H9 (cell line): ENCODE results near the gene ITSN1. TPM values are rescaled to one million over a fixed set of nuclear protein-coding genes. Genes with fewer than 3 reads are reported as not detected.

Experiments used
- DNase-seq: peaks from one replicate; pipeline ENCODE4 v3.0.0-alpha.2; 2017
- H2AFZ ChIP-seq: one replicate; pipeline ENCODE4 v1.6.1; 2013; ENCODE audit warnings: mild to moderate bottlenecking, low read length, control low read depth, moderate library complexity
- H2AK5ac ChIP-seq: 2 replicates; pipeline ENCODE4 v1.6.1; 2013; ENCODE audit warnings: low read length, control low read depth, mixed read lengths; ENCODE audit not compliant: insufficient read length
- H2BK120ac ChIP-seq: one replicate; pipeline ENCODE4 v1.6.1; 2013; ENCODE audit warnings: low read depth, mild to moderate bottlenecking, low read length, control low read depth, inconsistent platforms; ENCODE audit not compliant: poor library complexity, severe bottlenecking
- H2BK12ac ChIP-seq: 2 replicates; pipeline ENCODE4 v1.6.1; 2013; ENCODE audit warnings: low read length, control low read depth, mixed read lengths, low read depth; ENCODE audit not compliant: insufficient read length
- H2BK15ac ChIP-seq: 2 replicates; pipeline ENCODE4 v1.6.1; 2013; ENCODE audit warnings: low read depth, low read length, control low read depth
- H2BK20ac ChIP-seq: one replicate; pipeline ENCODE4 v1.6.1; 2013; ENCODE audit warnings: low read depth, mild to moderate bottlenecking, low read length, control low read depth, inconsistent platforms; ENCODE audit not compliant: poor library complexity, severe bottlenecking
- H2BK5ac ChIP-seq: 2 replicates; pipeline ENCODE4 v1.6.1; 2013; ENCODE audit warnings: low read length, control low read depth, mixed read lengths; ENCODE audit not compliant: insufficient read length
- H3K14ac ChIP-seq: 2 replicates; pipeline ENCODE4 v1.6.1; 2013; ENCODE audit warnings: low read length, control low read depth; ENCODE audit not compliant: insufficient read depth
- H3K18ac ChIP-seq: 2 replicates; pipeline ENCODE4 v1.6.1; 2013; ENCODE audit warnings: low read depth, mild to moderate bottlenecking, mixed read lengths, low read length, control low read depth; ENCODE audit not compliant: insufficient read length
- H3K23ac ChIP-seq: 2 replicates; pipeline ENCODE4 v1.6.1; 2013; ENCODE audit warnings: low read length, control low read depth, mixed read lengths, low read depth; ENCODE audit not compliant: insufficient read length
- H3K23me2 ChIP-seq: 2 replicates; pipeline ENCODE4 v1.6.1; 2013; ENCODE audit warnings: low read depth, mild to moderate bottlenecking, mixed read lengths, low read length, control low read depth; ENCODE audit not compliant: insufficient read length, poor library complexity, severe bottlenecking
- H3K27ac ChIP-seq: 2 replicates; pipeline ENCODE4 v1.5.1; 2013; ENCODE audit warnings: low read length, control low read depth, mixed read lengths, low read depth; ENCODE audit not compliant: insufficient read length
- H3K27me3 ChIP-seq: 2 replicates; pipeline ENCODE4 v1.6.1; 2013; ENCODE audit warnings: low read length, control low read depth, inconsistent platforms; ENCODE audit not compliant: insufficient read depth
- H3K4ac ChIP-seq: 2 replicates; pipeline ENCODE4 v1.6.1; 2013; ENCODE audit warnings: low read depth, mild to moderate bottlenecking, control low read depth, inconsistent platforms, low read length, moderate library complexity
- H3K4me1 ChIP-seq: 2 replicates; pipeline ENCODE4 v1.6.1; 2013; ENCODE audit warnings: low read length, control low read depth, inconsistent platforms; ENCODE audit not compliant: insufficient read depth
- H3K4me2 ChIP-seq: 2 replicates; pipeline ENCODE4 v1.6.1; 2013; ENCODE audit warnings: low read length, control low read depth, mixed read lengths; ENCODE audit not compliant: insufficient read length, insufficient read depth
- H3K56ac ChIP-seq: 2 replicates; pipeline ENCODE4 v1.6.1; 2013; ENCODE audit warnings: low read depth, mild to moderate bottlenecking, mixed read lengths, low read length, control low read depth; ENCODE audit not compliant: insufficient read length
- H3K79me1 ChIP-seq: 2 replicates; pipeline ENCODE4 v1.6.1; 2013; ENCODE audit warnings: low read depth, mild to moderate bottlenecking, moderate library complexity, low read length, control low read depth, inconsistent platforms; ENCODE audit not compliant: insufficient read depth, poor library complexity, severe bottlenecking
- H3K79me2 ChIP-seq: 2 replicates; pipeline ENCODE4 v1.6.1; 2013; ENCODE audit warnings: low read length, control low read depth, inconsistent platforms; ENCODE audit not compliant: insufficient read depth
- H3K9ac ChIP-seq: 2 replicates; pipeline ENCODE4 v1.6.1; 2013; ENCODE audit warnings: low read length, control low read depth, mixed read lengths; ENCODE audit not compliant: insufficient read length; ENCODE audit errors: extremely low read depth
- H3K9me3 ChIP-seq: one replicate; pipeline ENCODE4 v1.6.1; 2013; ENCODE audit warnings: low read depth, low read length, inconsistent platforms; ENCODE audit not compliant: control insufficient read depth
- H3T11ph ChIP-seq: one replicate; pipeline ENCODE4 v1.6.1; 2013; ENCODE audit warnings: mild to moderate bottlenecking, low read length, control low read depth, inconsistent platforms
- H4K20me1 ChIP-seq: one replicate; pipeline ENCODE4 v1.6.1; 2013; ENCODE audit not compliant: control insufficient read depth, insufficient read length, insufficient read depth
- H4K5ac ChIP-seq: 2 replicates; pipeline ENCODE4 v1.6.1; 2013; ENCODE audit warnings: low read depth, mild to moderate bottlenecking, mixed read lengths, low read length, control low read depth; ENCODE audit not compliant: insufficient read length
- H4K8ac ChIP-seq: replicated peaks from 2 replicates; pipeline ENCODE4 v1.6.1; 2013; ENCODE audit warnings: low read length, control low read depth, mixed read lengths, low read depth; ENCODE audit not compliant: insufficient read length
- H4K91ac ChIP-seq: 2 replicates; pipeline ENCODE4 v1.6.1; 2013; ENCODE audit warnings: low read depth, mild to moderate bottlenecking, moderate library complexity, mixed read lengths, low read length, control low read depth; ENCODE audit not compliant: insufficient read length
- H3K27ac Mint-ChIP-seq, 3 experiments: 2 replicates in 2 of 3; 3 replicates in 1 of 3; pipeline ENCODE4 v1.8.0; 2020 to 2021; ENCODE audit warnings: mixed read lengths in 3 of 3, mild to moderate bottlenecking in 1 of 3, moderate library complexity in 1 of 3
- H3K27me3 Mint-ChIP-seq: 2 replicates; pipeline ENCODE4 v1.8.0; 2021; ENCODE audit warnings: low read depth, mild to moderate bottlenecking, moderate library complexity, mixed read lengths
- H3K36me3 Mint-ChIP-seq, 3 experiments: 2 replicates in 2 of 3; 3 replicates in 1 of 3; pipeline ENCODE4 v1.8.0; 2020 to 2021; ENCODE audit warnings: low read depth in 3 of 3, mixed read lengths in 3 of 3; ENCODE audit not compliant: insufficient read depth in 1 of 3
- H3K4me1 Mint-ChIP-seq, 2 experiments: 2 replicates each; pipeline ENCODE4 v1.8.0; 2020; ENCODE audit warnings: mixed read lengths in 2 of 2
- H3K4me3 Mint-ChIP-seq, 2 experiments: 2 replicates in 1 of 2; 3 replicates in 1 of 2; pipeline ENCODE4 v1.8.0; 2020 to 2021; ENCODE audit warnings: mild to moderate bottlenecking in 2 of 2, mixed read lengths in 2 of 2, moderate library complexity in 1 of 2
- H3K9me3 Mint-ChIP-seq, 2 experiments: 2 replicates in 1 of 2; 3 replicates in 1 of 2; pipeline ENCODE4 v1.8.0; 2020; ENCODE audit warnings: mild to moderate bottlenecking in 2 of 2, mixed read lengths in 2 of 2, moderate library complexity in 1 of 2
- WGBS: extraction: QIAGEN DNeasy Blood & Tissue Kit; methylation state at CpG from one replicate; pipeline ENCODE4 v1.1.7; 2013; ENCODE audit warnings: missing lambda C conversion rate, low lambda C conversion rate, mixed read lengths; ENCODE audit not compliant: insufficient read length; ENCODE audit errors: extremely low coverage; 5-methylcytosine and 5-hydroxymethylcytosine counted together
- total RNA-seq: library from RNA; stranded (reverse); gene quantifications from 2 replicates; pipeline ENCODE4 v1.2.1, GENCODE V29; 2021
- TF ChIP-seq, protein P1 (sequence below): fragments of 200-600 bp; sonication (generic); conservative IDR thresholded peaks from 3 replicates; pipeline ENCODE4 v1.8.0; 2021; ENCODE audit warnings: antibody characterized with exemption, mild to moderate bottlenecking

Gene ITSN1
- total RNA-seq, 1 experiment from 2014 or later = 94.2 TPM

DNA sequence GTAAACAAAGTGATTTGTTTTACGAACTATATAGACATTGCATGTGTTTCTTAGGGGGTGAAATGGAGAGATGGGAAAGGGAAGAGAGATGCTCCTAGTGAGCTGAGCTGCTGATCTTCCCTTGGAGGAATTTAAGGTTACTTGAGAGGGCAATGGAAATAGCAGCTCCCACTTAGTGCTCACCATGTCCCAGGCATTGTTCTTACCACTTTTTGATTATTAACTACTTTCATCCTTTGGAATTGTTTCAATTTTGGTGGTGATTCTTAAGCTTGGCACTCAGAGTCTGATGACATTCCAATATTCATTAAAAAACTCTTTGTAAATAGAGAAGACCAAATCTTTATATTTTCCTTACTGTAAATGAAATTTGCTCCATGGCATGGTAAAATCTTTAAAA, 124.9 kb downstream of the ITSN1 start:
- Mint-ChIP-seq H3K27ac (no peak overlapping the region), H3K27me3 (no peaks in the 10 kb centered on the region), H3K4me3 (no peak overlapping the region), H3K4me1 (no peaks in the 10 kb centered on the region), H3K9me3 (no peaks in the 10 kb centered on the region), H3K36me3 (peaks cover 35 to 78% (median 76%) of the 10 kb centered on the region in 3 experiments)
- Histone ChIP-seq H3K79me1 (peaks cover 2% of the 10 kb centered on the region), H2BK12ac (no peak overlapping the region), H4K8ac (no peak overlapping the region), H3K14ac (no peak overlapping the region), H3K23me2 (no peaks in the 10 kb centered on the region), H3K9ac (no peak overlapping the region), H2BK120ac (no peak overlapping the region), H3K27me3 (no peaks in the 10 kb centered on the region; the same call in 1 of the 2 replicates), H2BK20ac (no peak overlapping the region), H3K4me1 (no peaks in the 10 kb centered on the region), H3K9me3 (no peaks in the 10 kb centered on the region), H3K4me2 (no peak overlapping the region), H3K4ac (no peak overlapping the region), H3K79me2 (no peaks in the 10 kb centered on the region), H2AFZ (no peak overlapping the region), H3K56ac (no peak overlapping the region), H2AK5ac (no peak overlapping the region), H3K27ac (no peak overlapping the region), H2BK5ac (no peak overlapping the region), H4K5ac (no peak overlapping the region), H4K20me1 (no peaks in the 10 kb centered on the region), H4K91ac (no peak overlapping the region), H3T11ph (no peak overlapping the region), H3K23ac (no peak overlapping the region), H2BK15ac (no peak overlapping the region), H3K18ac (no peak overlapping the region)
- no peak for DNase-seq
- WGBS = 100% methylated on average over 1 of the region's 1 CpG
- TF ChIP-seq, protein P1, sequence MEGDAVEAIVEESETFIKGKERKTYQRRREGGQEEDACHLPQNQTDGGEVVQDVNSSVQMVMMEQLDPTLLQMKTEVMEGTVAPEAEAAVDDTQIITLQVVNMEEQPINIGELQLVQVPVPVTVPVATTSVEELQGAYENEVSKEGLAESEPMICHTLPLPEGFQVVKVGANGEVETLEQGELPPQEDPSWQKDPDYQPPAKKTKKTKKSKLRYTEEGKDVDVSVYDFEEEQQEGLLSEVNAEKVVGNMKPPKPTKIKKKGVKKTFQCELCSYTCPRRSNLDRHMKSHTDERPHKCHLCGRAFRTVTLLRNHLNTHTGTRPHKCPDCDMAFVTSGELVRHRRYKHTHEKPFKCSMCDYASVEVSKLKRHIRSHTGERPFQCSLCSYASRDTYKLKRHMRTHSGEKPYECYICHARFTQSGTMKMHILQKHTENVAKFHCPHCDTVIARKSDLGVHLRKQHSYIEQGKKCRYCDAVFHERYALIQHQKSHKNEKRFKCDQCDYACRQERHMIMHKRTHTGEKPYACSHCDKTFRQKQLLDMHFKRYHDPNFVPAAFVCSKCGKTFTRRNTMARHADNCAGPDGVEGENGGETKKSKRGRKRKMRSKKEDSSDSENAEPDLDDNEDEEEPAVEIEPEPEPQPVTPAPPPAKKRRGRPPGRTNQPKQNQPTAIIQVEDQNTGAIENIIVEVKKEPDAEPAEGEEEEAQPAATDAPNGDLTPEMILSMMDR = no peak
